Activated CD4-positive, alpha-beta T cell treated with anti-CD3 and anti-CD28 coated beads, Interleukin-10, Interleukin-2, amounts not matched to agents 100 ng/mL and 50 ng/mL, durations not matched to agents 16 hours and 8 hours (primary cell): ENCODE measurements around the gene PTPRN2.

ENCODE experiments used
- DNase-seq: peaks from one replicate; pipeline ENCODE4 v3.0.0-alpha.2; 2020

The PTPRN2 gene

GRCh38 chr7:158486919-158487318, 100.7 kb downstream of the PTPRN2 start:
- DNase-seq = no peak

- no peak for DNase-seq
Measured at GRCh38 chr7:158484801-158485531, 102.7 kb downstream of the PTPRN2 start.

- no peak for DNase-seq
Measured at GRCh38 chr7:158482480-158482879, 105.1 kb downstream of the PTPRN2 start.

- DNase-seq = no peak
Measured at GRCh38 chr7:158479664-158480025, 108.0 kb downstream of the PTPRN2 start.

- DNase-seq = no peak
Measured at GRCh38 chr7:158479021-158479663, 108.5 kb downstream of the PTPRN2 start.

GRCh38 chr7:158477866-158478265, 109.8 kb downstream of the PTPRN2 start:
- no peak for DNase-seq

- no peak for DNase-seq
Measured at GRCh38 chr7:158476331-158476932, 111.2 kb downstream of the PTPRN2 start.

GRCh38 chr7:158475679-158476052, 112.0 kb downstream of the PTPRN2 start:
- no peak for DNase-seq

GRCh38 chr7:158475036-158475678, 112.5 kb downstream of the PTPRN2 start:
- DNase-seq = no peak

GRCh38 chr7:158474488-158474887, 113.1 kb downstream of the PTPRN2 start:
- no peak for DNase-seq

- no peak for DNase-seq
Measured at GRCh38 chr7:158473946-158474345, 113.7 kb downstream of the PTPRN2 start.

GRCh38 chr7:158473221-158473620, 114.4 kb downstream of the PTPRN2 start:
- no peak for DNase-seq

- DNase-seq = no peak
Measured at GRCh38 chr7:158472596-158472995, 115.0 kb downstream of the PTPRN2 start.

GRCh38 chr7:158471716-158472115, 115.9 kb downstream of the PTPRN2 start:
- no peak for DNase-seq

GRCh38 chr7:158470336-158470735, 117.3 kb downstream of the PTPRN2 start:
- DNase-seq = no peak

- DNase-seq = no peak
Measured at GRCh38 chr7:158469396-158470051, 118.1 kb downstream of the PTPRN2 start.

GRCh38 chr7:158468700-158469296, 118.8 kb downstream of the PTPRN2 start:
- DNase-seq = no peak

- DNase-seq = no peak
Measured at GRCh38 chr7:158468181-158468580, 119.4 kb downstream of the PTPRN2 start.

GRCh38 chr7:158467562-158467961, 120.1 kb downstream of the PTPRN2 start:
- no peak for DNase-seq

- DNase-seq = no peak
Measured at GRCh38 chr7:158463317-158463716, 124.3 kb downstream of the PTPRN2 start.

- no peak for DNase-seq
Measured at GRCh38 chr7:158461824-158462223, 125.8 kb downstream of the PTPRN2 start.

GRCh38 chr7:158460665-158461064, 127.0 kb downstream of the PTPRN2 start:
- no peak for DNase-seq
